ENCODE results near the gene NOC4L. TPM values are rescaled to one million over a fixed set of nuclear protein-coding genes. Genes with fewer than 3 reads are reported as not detected.
"Not testable (repeated sequence)": the region's sequence is repeated elsewhere in the genome, so short reads cannot be mapped to it uniquely, and the experiment has no call there.

The NOC4L gene
- total RNA-seq, 1 experiment from 2014 or later: 29.1 TPM

DNA sequence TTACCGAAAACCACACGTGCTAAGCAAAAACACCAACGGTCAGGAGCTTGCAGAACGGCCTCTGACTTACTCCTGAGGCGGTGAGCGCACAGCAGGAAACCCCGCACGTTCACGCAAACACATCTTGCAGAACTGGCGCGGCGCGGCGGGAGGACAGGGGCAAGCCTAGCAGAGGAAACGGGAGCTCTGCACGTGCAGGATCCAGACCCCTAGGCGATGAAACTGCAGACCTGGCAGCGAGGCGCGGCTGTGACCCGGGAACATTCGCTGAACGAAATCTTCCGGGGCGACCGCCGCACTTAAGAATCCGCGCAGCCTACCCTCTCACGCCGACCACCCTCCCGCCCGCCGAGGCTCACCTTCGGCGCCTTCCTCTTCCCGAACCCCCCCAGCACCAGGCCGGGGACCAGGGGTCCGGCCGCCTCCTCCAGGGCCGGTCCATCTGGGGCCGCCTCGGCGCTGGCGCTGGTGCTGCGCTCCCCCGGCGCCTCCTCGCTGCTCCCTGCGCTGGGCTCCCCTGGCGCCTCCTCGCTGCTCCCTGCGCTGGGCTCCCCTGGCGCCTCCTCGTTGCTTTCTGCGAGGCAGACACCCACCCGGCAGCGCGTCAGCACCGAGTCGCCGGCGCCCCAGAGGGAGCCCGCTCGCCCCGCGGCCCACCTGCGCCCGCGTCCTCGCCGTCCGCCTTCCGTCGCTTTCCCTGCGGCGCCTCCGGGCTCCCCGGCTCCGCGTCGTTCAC is 753 bp upstream of the NOC4L start:
- DNase-seq: peak; percentile 67
- H3K27me3 ChIP-seq (ENCODE audit: control insufficient read depth, insufficient read depth, low read length): no peaks in the 10 kb centered on the region; the same call in 1 of the 2 replicates
- peak overlapping the region; percentile 81 for H3K4me3 ChIP-seq (ENCODE audit: insufficient read depth, low read depth, low read length)
- peaks cover 25% of the 10 kb centered on the region for H3K36me3 ChIP-seq (replicated peaks; ENCODE audit: control insufficient read depth, insufficient read depth, low read length)

- DNase-seq: peak; percentile 53
- Histone ChIP-seq H3K27me3 (ENCODE audit: control insufficient read depth, insufficient read depth, low read length) (no peaks in the 10 kb centered on the region; the same call in 1 of the 2 replicates), H3K4me3 (ENCODE audit: insufficient read depth, low read depth, low read length) (peak overlapping the region; percentile 81)
Measured at GRCh38 chr12:132144810-132145168, 532 bp downstream of the NOC4L start.

DNA sequence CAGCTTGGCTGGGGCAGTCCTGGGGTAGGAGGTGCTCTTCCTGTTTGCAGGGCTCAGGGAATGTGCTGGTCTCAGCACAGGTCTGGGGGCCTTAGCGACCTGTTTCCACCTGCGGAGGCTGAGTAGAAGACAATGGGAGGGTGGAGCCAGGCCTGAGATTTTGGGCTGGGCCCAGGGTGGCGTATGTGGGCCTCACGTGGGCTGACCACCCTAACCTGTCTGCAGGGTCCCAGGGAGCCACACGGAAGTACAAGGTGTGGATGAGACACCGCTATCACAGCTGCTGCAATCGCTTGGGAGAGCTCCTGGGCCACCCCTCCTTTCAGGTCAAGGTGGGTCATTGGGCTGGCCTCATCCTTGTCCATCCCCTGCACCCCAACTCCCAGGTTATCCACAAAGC is 1.1 kb downstream of the NOC4L start:
- Histone ChIP-seq H3K36me3 (replicated peaks; ENCODE audit: control insufficient read depth, insufficient read depth, low read length) (peaks cover 16% of the 10 kb centered on the region), H3K27me3 (ENCODE audit: control insufficient read depth, insufficient read depth, low read length) (no peaks in the 10 kb centered on the region; the same call in 1 of the 2 replicates), H3K4me3 (ENCODE audit: insufficient read depth, low read depth, low read length) (peak overlapping the region; percentile 81; the same call in 1 of the 2 replicates)
- DNase-seq: no peak

More at GRCh38 chr12:132144810-132145168, 532 bp downstream of the NOC4L start:
- H3K36me3 ChIP-seq (replicated peaks; ENCODE audit: control insufficient read depth, insufficient read depth, low read length): peaks cover 19% of the 10 kb centered on the region

DNA sequence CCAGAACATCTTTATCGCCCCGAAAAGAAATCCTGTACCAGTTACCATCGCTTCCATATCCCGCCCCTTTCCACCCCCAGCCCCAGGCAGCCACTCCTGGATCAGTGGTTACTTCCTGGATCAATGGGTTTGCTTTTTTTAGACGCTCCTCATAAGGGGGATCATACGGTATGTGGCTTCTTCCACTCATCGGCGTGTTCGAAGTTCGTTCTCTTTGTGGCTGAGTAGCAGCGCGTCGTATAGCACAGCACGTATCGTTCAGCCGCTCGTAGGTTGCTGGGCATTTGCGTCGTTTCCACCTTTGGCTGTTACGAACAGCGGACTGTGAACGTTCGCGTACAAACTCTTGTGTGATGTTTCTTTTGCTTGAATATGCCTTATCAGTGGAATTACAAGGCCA is 1.8 kb downstream of the NOC4L start:
- Histone ChIP-seq H3K27me3 (ENCODE audit: control insufficient read depth, insufficient read depth, low read length) (no peaks in the 10 kb centered on the region; the same call in 1 of the 2 replicates), H3K4me3 (ENCODE audit: insufficient read depth, low read depth, low read length) (no peak overlapping the region), H3K36me3 (replicated peaks; ENCODE audit: control insufficient read depth, insufficient read depth, low read length) (peaks cover 9% of the 10 kb centered on the region)
- DNase-seq: no peak

GRCh38 chr12:132146772-132147422 is 2.6 kb downstream of the NOC4L start:
- DNase-seq: no peak
- H3K4me3 ChIP-seq (ENCODE audit: insufficient read depth, low read depth, low read length): no peak overlapping the region
- H3K36me3 ChIP-seq (replicated peaks; ENCODE audit: control insufficient read depth, insufficient read depth, low read length): peaks cover 5% of the 10 kb centered on the region
- no peaks in the 10 kb centered on the region; the same call in 1 of the 2 replicates for H3K27me3 ChIP-seq (ENCODE audit: control insufficient read depth, insufficient read depth, low read length)

DNA sequence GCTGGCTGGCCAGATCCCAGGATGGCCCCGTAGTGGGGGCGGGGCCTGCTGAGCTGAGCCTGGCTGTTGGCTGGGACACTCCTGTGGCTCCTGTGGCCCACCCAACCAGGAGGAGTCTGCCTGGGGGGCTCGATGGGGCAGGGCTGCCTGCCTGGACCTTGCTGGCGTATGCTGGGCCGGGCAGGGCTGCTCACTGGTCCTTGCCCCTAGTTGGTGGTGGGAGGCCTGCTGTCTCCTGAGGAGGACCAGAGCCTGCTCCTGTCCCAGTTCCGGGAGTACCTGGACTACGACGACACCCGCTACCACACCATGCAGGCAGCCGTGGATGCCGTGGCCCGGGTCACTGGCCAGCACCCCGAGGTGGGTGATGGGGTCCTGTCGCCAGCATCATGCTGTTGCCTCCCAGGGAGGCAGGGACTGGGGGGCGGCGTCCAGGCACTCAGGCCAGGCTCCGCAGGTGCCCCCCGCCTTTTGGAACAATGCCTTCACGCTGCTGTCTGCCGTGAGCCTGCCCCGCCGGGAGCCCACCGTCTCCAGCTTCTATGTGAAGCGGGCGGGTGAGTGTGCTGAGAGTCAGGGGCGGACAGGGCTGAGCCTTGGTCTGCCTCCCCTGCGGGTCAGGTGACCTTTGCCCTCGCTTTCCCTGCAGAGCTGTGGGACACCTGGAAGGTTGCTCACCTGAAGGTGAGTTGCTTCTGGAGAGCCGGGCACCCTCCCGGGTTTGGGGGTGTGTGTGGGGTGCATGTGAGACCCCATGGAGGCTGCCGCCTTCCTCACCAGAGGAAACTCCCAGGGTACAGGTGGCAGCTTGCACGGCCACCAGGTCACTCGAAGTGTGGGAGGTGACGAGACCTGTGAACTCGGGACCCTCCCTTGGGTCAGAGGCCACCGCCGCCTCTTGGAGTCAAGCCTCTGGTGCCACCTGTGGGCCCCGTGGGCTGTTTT is 3.4 kb downstream of the NOC4L start:
- DNase-seq: no peak
- peaks cover 5% of the 10 kb centered on the region for H3K36me3 ChIP-seq (replicated peaks; ENCODE audit: control insufficient read depth, insufficient read depth, low read length)
- H3K27me3 ChIP-seq (ENCODE audit: control insufficient read depth, insufficient read depth, low read length): no peaks in the 10 kb centered on the region; the same call in 1 of the 2 replicates
- no peak overlapping the region for H3K4me3 ChIP-seq (ENCODE audit: insufficient read depth, low read depth, low read length)

- DNase-seq: no peak
- Histone ChIP-seq H3K36me3 (replicated peaks; ENCODE audit: control insufficient read depth, insufficient read depth, low read length) (peaks cover 5% of the 10 kb centered on the region), H3K4me3 (ENCODE audit: insufficient read depth, low read depth, low read length) (no peak overlapping the region), H3K27me3 (ENCODE audit: control insufficient read depth, insufficient read depth, low read length) (no peaks in the 10 kb centered on the region)
Measured at GRCh38 chr12:132148368-132149045, 4.2 kb downstream of the NOC4L start.

GRCh38 chr12:132149526-132149925 is 5.3 kb downstream of the NOC4L start:
- not testable (repeated sequence) for H3K27me3 ChIP-seq (ENCODE audit: control insufficient read depth, insufficient read depth, low read length); H3K4me3 ChIP-seq (ENCODE audit: insufficient read depth, low read depth, low read length); DNase-seq; H3K36me3 ChIP-seq (replicated peaks; ENCODE audit: control insufficient read depth, insufficient read depth, low read length)

DNA sequence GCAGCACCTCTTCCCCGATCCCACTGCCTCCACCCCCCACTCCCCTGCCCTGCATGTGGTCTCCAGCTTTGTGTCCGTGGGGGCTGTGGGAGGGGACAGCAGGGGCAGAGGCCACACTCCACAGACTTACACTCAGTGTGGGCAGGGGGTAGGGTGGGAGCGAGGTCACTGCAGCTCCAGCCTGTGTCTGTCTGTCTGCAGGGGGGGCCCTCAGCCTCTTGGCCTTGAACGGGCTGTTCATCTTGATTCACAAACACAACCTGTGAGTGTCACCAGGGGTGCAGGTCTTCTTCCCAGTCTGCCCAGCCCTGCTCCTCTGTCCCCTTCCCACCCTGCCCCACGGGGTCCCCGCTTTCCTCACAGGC is 6.5 kb downstream of the NOC4L start:
- Histone ChIP-seq H3K4me3 (ENCODE audit: insufficient read depth, low read depth, low read length) (no peak overlapping the region), H3K36me3 (replicated peaks; ENCODE audit: control insufficient read depth, insufficient read depth, low read length) (peaks cover 4% of the 10 kb centered on the region), H3K27me3 (ENCODE audit: control insufficient read depth, insufficient read depth, low read length) (no peaks in the 10 kb centered on the region)
- DNase-seq: no peak

GRCh38 chr12:132151145-132151765 is 7.0 kb downstream of the NOC4L start:
- no peaks in the 10 kb centered on the region for H3K27me3 ChIP-seq (ENCODE audit: control insufficient read depth, insufficient read depth, low read length)
- peaks cover 4% of the 10 kb centered on the region for H3K36me3 ChIP-seq (replicated peaks; ENCODE audit: control insufficient read depth, insufficient read depth, low read length)
- no peak overlapping the region for H3K4me3 ChIP-seq (ENCODE audit: insufficient read depth, low read depth, low read length)
- no peak for DNase-seq

- no peak for DNase-seq
Measured at GRCh38 chr12:132151766-132152410, 7.6 kb downstream of the NOC4L start.

GRCh38 chr12:132152411-132152821 is 8.2 kb downstream of the NOC4L start:
- no peak for DNase-seq
- peaks cover 13% of the 10 kb centered on the region for H3K36me3 ChIP-seq (replicated peaks; ENCODE audit: control insufficient read depth, insufficient read depth, low read length)
- no peaks in the 10 kb centered on the region for H3K27me3 ChIP-seq (ENCODE audit: control insufficient read depth, insufficient read depth, low read length)
- H3K4me3 ChIP-seq (ENCODE audit: insufficient read depth, low read depth, low read length): no peak overlapping the region

More at GRCh38 chr12:132151766-132152410, 7.6 kb downstream of the NOC4L start:
- Histone ChIP-seq H3K4me3 (ENCODE audit: insufficient read depth, low read depth, low read length) (no peak overlapping the region), H3K36me3 (replicated peaks; ENCODE audit: control insufficient read depth, insufficient read depth, low read length) (peaks cover 9% of the 10 kb centered on the region), H3K27me3 (ENCODE audit: control insufficient read depth, insufficient read depth, low read length) (no peaks in the 10 kb centered on the region)

DNA sequence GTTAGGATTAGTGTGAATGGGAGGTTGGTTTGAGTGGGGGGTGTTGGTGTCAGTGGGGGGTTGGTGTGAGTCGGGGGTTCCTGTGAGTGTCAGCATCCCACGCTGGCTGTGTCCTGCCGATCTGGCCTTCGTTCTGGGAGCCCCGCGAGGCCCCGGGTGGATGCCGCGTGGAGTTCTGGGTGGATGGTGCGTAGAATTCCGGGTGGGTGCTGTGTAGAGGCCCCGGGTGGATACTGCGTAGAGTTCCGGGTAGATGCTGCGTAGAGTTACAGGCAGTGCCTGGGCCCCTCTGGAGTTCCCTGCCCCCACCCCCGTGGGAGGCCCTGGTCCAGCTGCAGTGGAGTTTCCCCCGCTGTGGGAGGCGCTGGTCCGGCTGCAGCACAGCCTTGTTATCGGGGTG is 8.7 kb downstream of the NOC4L start:
- no peak overlapping the region for H3K4me3 ChIP-seq (ENCODE audit: insufficient read depth, low read depth, low read length)
- DNase-seq: no peak
- peaks cover 15% of the 10 kb centered on the region for H3K36me3 ChIP-seq (replicated peaks; ENCODE audit: control insufficient read depth, insufficient read depth, low read length)
- H3K27me3 ChIP-seq (ENCODE audit: control insufficient read depth, insufficient read depth, low read length): no peaks in the 10 kb centered on the region

Measured in H7 (cell line).